K562 treated with DMSO at 1 percent for 4 hours (cell line): ENCODE data around the gene FOXP1. TPM values are rescaled to one million over a fixed set of nuclear protein-coding genes. Genes with fewer than 3 reads are reported as not detected.

Source experiments
- total RNA-seq: library from RNA; unstranded; fragments of 300-600 nt; gene quantifications from 2 replicates; pipeline ENCODE4 v1.2.3, GENCODE V29; 2022; ENCODE audit not compliant: insufficient read depth

The FOXP1 gene
- total RNA-seq: 8.6 and 9.3 TPM in 2 replicates

DNA sequence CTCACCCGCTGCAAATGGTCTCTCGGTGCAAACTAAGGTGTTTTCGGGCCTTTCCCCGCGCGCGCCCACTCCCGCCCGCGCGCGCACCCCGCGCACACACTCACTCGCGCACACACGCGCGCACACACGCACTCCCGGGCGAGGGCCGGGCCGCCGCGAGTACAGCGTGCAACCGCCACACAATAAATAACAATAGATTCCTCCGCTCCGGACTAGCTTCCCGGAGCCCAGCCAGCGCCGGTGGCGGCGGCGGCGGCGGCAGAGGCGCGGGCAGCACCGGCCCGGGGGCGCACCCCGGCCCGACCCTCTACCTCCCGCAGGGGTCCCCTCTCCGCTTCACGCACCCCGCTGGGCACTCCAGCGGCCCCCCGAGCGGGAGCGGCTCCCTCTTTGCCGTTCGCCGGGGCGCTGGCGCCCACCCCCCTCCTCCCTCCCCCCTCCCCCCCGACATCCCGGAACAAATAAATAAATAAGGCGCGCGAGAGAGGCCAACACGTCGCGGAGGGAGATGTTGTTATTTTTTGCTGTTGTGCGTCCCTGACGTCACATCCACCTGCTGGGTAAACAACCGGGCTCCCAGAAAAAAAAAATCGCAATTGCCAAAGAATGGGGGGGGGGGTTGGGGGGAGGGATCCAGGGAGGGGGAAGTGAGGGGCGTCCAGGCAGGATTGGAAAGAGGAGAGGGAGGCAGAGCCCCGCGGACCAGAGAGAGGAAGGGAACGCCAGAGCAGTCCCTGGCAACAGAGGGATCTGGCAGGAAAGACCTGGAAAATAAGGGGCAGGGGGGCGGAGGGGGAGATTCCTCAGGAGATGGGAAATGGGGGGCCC is at the start of gene FOXP1:
TSS of gene FOXP1 (minus strand) at position 163 of the 828 bp plus-strand sequence. CDS start 385,347 bp downstream, outside the sequence.

Other genes with a start within 250 kb of the FOXP1 start
- 1.1 and 1.9 TPM in 2 replicates for gene EIF4E3, start 141.7 kb upstream of the FOXP1 start, total RNA-seq
- not detected in 2 replicates for gene GPR27, start 170.1 kb upstream of the FOXP1 start, total RNA-seq
- not detected in 2 replicates for gene PROK2, start 201.4 kb upstream of the FOXP1 start, total RNA-seq